GM12878 (cell line): ENCODE results near the gene GOLGA8B. TPM values are rescaled to one million over a fixed set of nuclear protein-coding genes. Genes with fewer than 3 reads are reported as not detected.
"Not testable (repeated sequence)": the region's sequence is repeated elsewhere in the genome, so short reads cannot be mapped to it uniquely, and the experiment has no call there.

Source experiments
- ATAC-seq: fragments of 200-7000 bp; cut with Tn5 transposase; 3 replicates; pipeline ENCODE4 v1.9.1; 2020; ENCODE audit warnings: mild to moderate bottlenecking, moderate library complexity
- BruUV-seq: library from RNA; stranded (reverse); fragments of 400-500 nt; replicated peaks from 2 replicates; lab custom pipeline; 2021; lab: Mats Ljungman, UMichigan
- CTCF ChIA-PET: fragments of 300-600 bp; sonication (Branson Sonifier 250); formaldehyde crosslinking; extraction: SDS; loops from one replicate; lab custom pipeline; 2021; ENCODE audit warnings: inconsistent platforms; lab: Yijun Ruan, JAX
- POLR2A ChIA-PET: fragments of 350-600 bp; formaldehyde crosslinking; extraction: SDS; loops from one replicate; lab custom pipeline; 2021; ENCODE audit warnings: inconsistent platforms; lab: Charles Lee
- RAD21 ChIA-PET: fragments of 300-600 bp; sonication (Branson Sonifier 250); formaldehyde crosslinking; loops from one replicate; lab custom pipeline; 2023; ENCODE audit warnings: antibody characterized with exemption; ENCODE audit not compliant: unreplicated experiment; lab: Charles Lee
- SMC1A ChIA-PET: fragments of 300-600 bp; sonication (Branson Sonifier 250); formaldehyde crosslinking; loops from one replicate; lab custom pipeline; 2023; ENCODE audit not compliant: unreplicated experiment, uncharacterized antibody; lab: Charles Lee
- DNase-seq: peaks from one replicate; pipeline ENCODE4 v3.0.0-alpha.2; 2011; ENCODE audit warnings: low read depth, low spot score
- FAIRE-seq: peaks from 3 replicates; lab custom pipeline; 2011; peaks lifted over from hg19 to GRCh38; lab: Jason Lieb, UNC
- H2AFZ ChIP-seq: 2 replicates; pipeline ENCODE4 v1.6.0; 2011; ENCODE audit warnings: low read depth, low read length, control low read depth; ENCODE audit not compliant: control insufficient read depth
- H3K27ac ChIP-seq: 2 replicates; pipeline ENCODE4 v1.5.1; 2011; ENCODE audit warnings: control low read depth; ENCODE audit not compliant: control insufficient read depth, insufficient read depth
- H3K27me3 ChIP-seq, 2 experiments: replicated peaks in 1 of 2; 2 replicates each; pipeline versions ENCODE4 v1.6.0 to v1.6.1; 2011; ENCODE audit warnings: low read length in 1 of 2; ENCODE audit not compliant: control insufficient read depth in 2 of 2, insufficient read depth in 2 of 2
- H3K36me3 ChIP-seq, 2 experiments: 2 replicates each; pipeline ENCODE4 v1.5.1; 2011; ENCODE audit warnings: low read length in 1 of 2; ENCODE audit not compliant: control insufficient read depth in 2 of 2, insufficient read depth in 2 of 2
- H3K4me1 ChIP-seq: 2 replicates; pipeline ENCODE4 v1.6.1; 2011; ENCODE audit warnings: mild to moderate bottlenecking, low read length, moderate library complexity, mixed read lengths; ENCODE audit not compliant: control insufficient read depth, insufficient read depth
- H3K4me2 ChIP-seq: 2 replicates; pipeline ENCODE4 v1.6.0; 2011; ENCODE audit warnings: control low read depth; ENCODE audit not compliant: control insufficient read depth, insufficient read depth
- H3K4me3 ChIP-seq: fragments of 200-600 bp; sonication (generic); 2 replicates; pipeline ENCODE4 v1.5.1; 2016
- H3K79me2 ChIP-seq: 2 replicates; pipeline ENCODE4 v1.6.0; 2011; ENCODE audit warnings: low read length; ENCODE audit not compliant: control insufficient read depth, insufficient read depth
- H3K9ac ChIP-seq: 2 replicates; pipeline ENCODE4 v1.8.0; 2011; ENCODE audit warnings: low read length, control low read depth, mixed read lengths; ENCODE audit not compliant: control insufficient read depth, insufficient read depth
- H3K9me3 ChIP-seq: replicated peaks from 3 replicates; pipeline ENCODE4 v1.5.1; 2011; ENCODE audit warnings: mild to moderate bottlenecking, low read length; ENCODE audit not compliant: control insufficient read depth, insufficient read depth
- H4K20me1 ChIP-seq: 2 replicates; pipeline ENCODE4 v1.6.0; 2011; ENCODE audit not compliant: control insufficient read depth, insufficient read depth
- NR2C1 ChIP-seq: fragments of 450-650 bp; IDR thresholded peaks from 2 replicates; pipeline ENCODE4 v1.6.1; 2017; ENCODE audit warnings: antibody characterized with exemption, mild to moderate bottlenecking, moderate library complexity
- ZNF384 ChIP-seq: IDR thresholded peaks from 2 replicates; pipeline ENCODE4 v1.6.1; 2012; ENCODE audit warnings: low read depth, mild to moderate bottlenecking, low read length, improper control_type of control experiment, borderline replicate concordance
- WGBS: methylation state at CpG from one replicate; pipeline ENCODE4 v1.1.6; 2016; ENCODE audit warnings: low lambda C conversion rate; ENCODE audit not compliant: insufficient replicate concordance, insufficient coverage; ENCODE audit errors: missing lambda C conversion rate; 5-methylcytosine and 5-hydroxymethylcytosine counted together
- in situ Hi-C: fragments of 300-500 bp; cut with MboI; formaldehyde crosslinking; loops from 9 replicates; pipeline ENCODE4 v1.14.3; 2018; ENCODE audit warnings: mixed read lengths
- intact Hi-C: fragments of 100-400 bp; cut with micrococcal nuclease; formaldehyde crosslinking; loops from one replicate; pipeline ENCODE4 v1.14.2; 2022; ENCODE audit not compliant: unreplicated experiment
- polyA plus RNA-seq, 11 experiments: library from polyadenylated mRNA; depleted of rRNA in 4 of 11; unstranded in 6 of 11; stranded (reverse) in 5 of 11; fragments of >200 nt; fragmentation: Nextera tagmentation in 4 of 11; fragmentation: Illumina TruSeq in 1 of 11; extraction: Ambion mirVana in 4 of 11; extraction: Trizol in 1 of 11; gene quantifications; 1 replicate in 1 of 11; 2 replicates in 10 of 11; pipeline versions ENCODE4 v1.2.1 to v1.2.3, GENCODE V29; 2011 to 2016; ENCODE audit warnings: inconsistent platforms in 2 of 11, missing spikeins in 2 of 11, low read depth in 1 of 11
- total RNA-seq, 4 experiments: library from RNA; depleted of rRNA in 3 of 4; stranded (reverse); fragments of >200 nt in 3 of 4; fragmentation: Illumina TruSeq in 1 of 4; extraction: Trizol in 1 of 4; gene quantifications; 2 replicates each; pipeline versions ENCODE4 v1.2.1 to v1.2.3, GENCODE V29; 2013 to 2021

Gene GOLGA8B
- total and polyA plus RNA-seq, 10 of the 15 experiments (the other 5 are each of a cell fraction or from before 2014, with no cell fraction given), result 18.5 to 302 (median 78.7) TPM

- RAD21 ChIA-PET, result no interaction called here
- in situ Hi-C loops (loop anchor here (25.0 kb wide), 2 partner anchors 344 to 519 kb away; partner anchors contain the start of gene EMC4), intact Hi-C loops (loop anchor here (10.0 kb wide), 3 partner anchors 56 to 516 kb away; partner anchors contain the start of genes EMC7 and PGBD4)
- peaks cover 52% of the 10 kb centered on the region for H3K79me2 ChIP-seq
- WGBS, result 93% methylated on average over 9 of the region's 9 CpGs
- H3K27me3 ChIP-seq, result no peaks in the 10 kb centered on the region
- DNase-seq (no peak), ATAC-seq (no peak), FAIRE-seq (no peak)
- peaks cover 3% of the 10 kb centered on the region; the same call in 1 of the 2 replicates for H3K4me1 ChIP-seq
- no peaks in the 10 kb centered on the region for H3K9me3 ChIP-seq
- no peaks in the 10 kb centered on the region for H4K20me1 ChIP-seq
- no peak overlapping the region for H2AFZ ChIP-seq
- no peak overlapping the region for H3K4me3 ChIP-seq
- TF ChIP-seq ZNF384 (no peak), NR2C1 (no peak)
- CTCF ChIA-PET, result no interaction called here
- H3K27ac ChIP-seq, result no peak overlapping the region
- H3K4me2 ChIP-seq, result no peak overlapping the region
- SMC1A ChIA-PET, result interaction anchor here (0.6 to 0.7 kb wide), 3 partner anchors 61 to 970 kb away, joined by 3 read pairs; no protein-coding TSS in a partner anchor
- H3K36me3 ChIP-seq, result no peaks in the 10 kb centered on the region
- TSS peak; percentile 51 for BruUV-seq
- H3K9ac ChIP-seq, result no peak overlapping the region
- POLR2A ChIA-PET, result no interaction called here
These were observed 2.4 kb downstream of the GOLGA8B start for GRCh38 chr15:34581043-34581365.

GRCh38 chr15:34580251-34581042 is 3.0 kb downstream of the GOLGA8B start:
- CTCF ChIA-PET, H3K9me3 ChIP-seq, H3K27ac ChIP-seq, H3K9ac ChIP-seq, H3K4me3 ChIP-seq, DNase-seq, BruUV-seq, H3K4me1 ChIP-seq, FAIRE-seq, RAD21 ChIA-PET, H3K4me2 ChIP-seq, POLR2A ChIA-PET, H3K27me3 ChIP-seq, H4K20me1 ChIP-seq, ATAC-seq, H3K36me3 ChIP-seq, H2AFZ ChIP-seq: not testable (repeated sequence)
- SMC1A ChIA-PET, result interaction anchor here (0.6 kb wide), 2 partner anchors 60 to 970 kb away, joined by 3 read pairs; no protein-coding TSS in a partner anchor
- peaks cover 55% of the 10 kb centered on the region for H3K79me2 ChIP-seq
- intact Hi-C loops, result loop anchor here (10.0 kb wide), 3 partner anchors 56 to 516 kb away; partner anchors contain the start of genes EMC7 and PGBD4
- in situ Hi-C loops, result loop anchor here (25.0 kb wide), 2 partner anchors 343 to 518 kb away; partner anchors contain the start of gene EMC4
- 84% methylated on average over 14 of the region's 15 CpGs for WGBS
